Neuronal stem cell (in vitro differentiated cells): ENCODE results near the gene BCAS3.
A peak's percentile ranks its signal among the peaks of the same experiment; 100 is the strongest.

Source experiments
- DNase-seq: peaks from one replicate; pipeline ENCODE4 v3.0.0-alpha.2; 2013; ENCODE audit warnings: low spot score
- H2AFZ ChIP-seq: one replicate; pipeline ENCODE4 v1.6.1; 2013; ENCODE audit warnings: mild to moderate bottlenecking, low read length, inconsistent platforms
- H2AK5ac ChIP-seq: 2 replicates; pipeline ENCODE4 v1.6.1; 2013; ENCODE audit warnings: low read depth, mild to moderate bottlenecking, inconsistent platforms, low read length, moderate library complexity, mixed read lengths
- H2BK120ac ChIP-seq: 2 replicates; pipeline ENCODE4 v1.6.1; 2013; ENCODE audit warnings: low read depth, mild to moderate bottlenecking, inconsistent platforms, low read length, moderate library complexity, mixed read lengths
- H2BK12ac ChIP-seq: one replicate; pipeline ENCODE4 v1.6.1; 2013; ENCODE audit warnings: low read length, inconsistent platforms
- H2BK15ac ChIP-seq: 2 replicates; pipeline ENCODE4 v1.6.1; 2013; ENCODE audit warnings: mild to moderate bottlenecking, low read length, inconsistent platforms, mixed read lengths
- H2BK5ac ChIP-seq: one replicate; pipeline ENCODE4 v1.6.1; 2013; ENCODE audit warnings: inconsistent platforms, mild to moderate bottlenecking, low read length, moderate library complexity
- H3K14ac ChIP-seq: one replicate; pipeline ENCODE4 v1.6.1; 2013; ENCODE audit warnings: low read length, inconsistent platforms
- H3K18ac ChIP-seq: 2 replicates; pipeline ENCODE4 v1.6.1; 2013; ENCODE audit warnings: low read length, inconsistent platforms
- H3K23ac ChIP-seq: 2 replicates; pipeline ENCODE4 v1.6.1; 2013; ENCODE audit warnings: low read depth, mild to moderate bottlenecking, mixed read lengths, low read length, inconsistent platforms; ENCODE audit not compliant: poor library complexity
- H3K27ac ChIP-seq: replicated peaks from 3 replicates; pipeline ENCODE4 v1.5.1; 2013; ENCODE audit warnings: low read length, inconsistent platforms
- H3K27me3 ChIP-seq, 3 experiments: 2 replicates each; pipeline ENCODE4 v1.6.1; 2013; ENCODE audit warnings: low read length in 3 of 3, mild to moderate bottlenecking in 2 of 3, inconsistent platforms in 1 of 3, low read depth in 1 of 3, mixed read lengths in 1 of 3, moderate library complexity in 1 of 3; ENCODE audit not compliant: control insufficient read depth in 3 of 3, insufficient read depth in 3 of 3
- H3K36me3 ChIP-seq, 2 donors: replicated peaks in 1 of 2; 2 replicates each; pipeline ENCODE4 v1.6.1; 2013; ENCODE audit warnings: low read length in 2 of 2; ENCODE audit not compliant: control insufficient read depth in 2 of 2, insufficient read depth in 2 of 2
- H3K4ac ChIP-seq: 2 replicates; pipeline ENCODE4 v1.6.1; 2013; ENCODE audit warnings: inconsistent platforms, mild to moderate bottlenecking, low read length, moderate library complexity
- H3K4me1 ChIP-seq, 2 donors: 1 replicate in 1 of 2; 2 replicates in 1 of 2; pipeline ENCODE4 v1.6.1; 2013; ENCODE audit warnings: low read length in 2 of 2, low read depth in 1 of 2; ENCODE audit not compliant: control insufficient read depth in 2 of 2, insufficient read depth in 1 of 2
- H3K4me2 ChIP-seq: one replicate; pipeline ENCODE4 v1.6.1; 2013; ENCODE audit warnings: mild to moderate bottlenecking, low read length, inconsistent platforms; ENCODE audit not compliant: insufficient read depth, poor library complexity, severe bottlenecking
- H3K4me3 ChIP-seq, 2 donors: 2 replicates each; pipeline ENCODE4 v1.5.1; 2013; ENCODE audit warnings: low read length in 2 of 2, mild to moderate bottlenecking in 2 of 2, inconsistent platforms in 1 of 2, moderate library complexity in 1 of 2
- H3K79me1 ChIP-seq: one replicate; pipeline ENCODE4 v1.6.1; 2013; ENCODE audit warnings: low read depth, mild to moderate bottlenecking, inconsistent platforms, low read length, moderate library complexity
- H3K9ac ChIP-seq: one replicate; pipeline ENCODE4 v1.6.1; 2013; ENCODE audit warnings: mild to moderate bottlenecking, low read depth, low read length, inconsistent platforms; ENCODE audit not compliant: poor library complexity
- H3K9me3 ChIP-seq, 2 donors: replicated peaks in 1 of 2; 2 replicates each; pipeline versions ENCODE3 to v1.6.1; 2013; ENCODE audit warnings: low read length in 2 of 2, mild to moderate bottlenecking in 2 of 2, inconsistent platforms in 1 of 2, low read depth in 1 of 2, mixed read lengths in 1 of 2, moderate library complexity in 1 of 2; ENCODE audit not compliant: control insufficient read depth in 2 of 2, insufficient read depth in 1 of 2
- H4K8ac ChIP-seq: one replicate; pipeline ENCODE4 v1.6.1; 2013; ENCODE audit warnings: low read depth, mild to moderate bottlenecking, inconsistent platforms, low read length, moderate library complexity
- H4K91ac ChIP-seq: one replicate; pipeline ENCODE4 v1.6.1; 2013; ENCODE audit warnings: low read length, low read depth, mild to moderate bottlenecking, inconsistent platforms; ENCODE audit not compliant: poor library complexity
- WGBS, 2 donors: extraction: QIAGEN DNeasy Blood & Tissue Kit; methylation state at CpG; one replicate each; pipeline ENCODE4 v1.1.7; 2013; ENCODE audit warnings: missing lambda C conversion rate in 2 of 2, mixed read lengths in 1 of 2; ENCODE audit not compliant: insufficient read length in 2 of 2, insufficient replicate concordance in 1 of 2; ENCODE audit errors: extremely low coverage in 2 of 2; 5-methylcytosine and 5-hydroxymethylcytosine counted together

Gene BCAS3

DNA sequence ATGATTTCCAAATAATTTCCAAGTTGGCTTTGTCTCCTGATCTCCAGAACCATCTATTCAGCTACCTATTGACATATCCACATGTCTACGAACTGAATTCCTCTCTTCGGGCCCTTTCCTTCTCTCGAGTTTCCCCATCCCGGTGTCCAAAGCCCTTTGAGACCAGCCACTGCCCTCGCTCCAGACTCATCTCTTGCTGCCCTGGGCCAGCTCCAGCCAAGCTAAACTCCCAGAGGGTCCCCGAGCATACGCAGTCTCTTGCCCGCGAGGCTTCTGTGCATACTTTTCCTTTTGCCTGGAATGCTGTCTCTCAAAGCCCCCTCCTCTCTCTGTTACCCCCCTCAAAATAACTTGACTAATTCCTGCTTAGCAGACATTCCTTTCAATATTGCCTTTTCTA, 694.8 kb downstream of the BCAS3 start:
- no peak overlapping the region for H3K4me2 ChIP-seq
- no peaks in the 10 kb centered on the region for H3K79me1 ChIP-seq
- no peak overlapping the region for H2AFZ ChIP-seq
- no peak overlapping the region for H3K4ac ChIP-seq
- no peaks in the 10 kb centered on the region for H3K27me3 ChIP-seq
- no peak overlapping the region for H3K14ac ChIP-seq
- no peak overlapping the region for H2BK5ac ChIP-seq
- H3K9me3 ChIP-seq = peaks cover 0 to 2% of the 10 kb centered on the region in 2 donors
- H3K27ac ChIP-seq = no peak overlapping the region
- H3K4me1 ChIP-seq = peaks cover 6 to 14% of the 10 kb centered on the region in 2 donors
- H4K91ac ChIP-seq = no peak overlapping the region
- no peak overlapping the region for H3K9ac ChIP-seq
- H3K36me3 ChIP-seq = no peaks in the 10 kb centered on the region
- H4K8ac ChIP-seq = no peak overlapping the region
- no peak overlapping the region for H3K18ac ChIP-seq
- no peak overlapping the region for H2AK5ac ChIP-seq
- no peak overlapping the region for H2BK15ac ChIP-seq
- H3K23ac ChIP-seq = no peak overlapping the region
- no CpG with 5 or more reads among the region's 9 CpGs for WGBS, 2 donors
- no peak overlapping the region for H3K4me3 ChIP-seq
- H2BK120ac ChIP-seq = no peak overlapping the region
- no peak overlapping the region for H2BK12ac ChIP-seq
- no peak for DNase-seq

DNA sequence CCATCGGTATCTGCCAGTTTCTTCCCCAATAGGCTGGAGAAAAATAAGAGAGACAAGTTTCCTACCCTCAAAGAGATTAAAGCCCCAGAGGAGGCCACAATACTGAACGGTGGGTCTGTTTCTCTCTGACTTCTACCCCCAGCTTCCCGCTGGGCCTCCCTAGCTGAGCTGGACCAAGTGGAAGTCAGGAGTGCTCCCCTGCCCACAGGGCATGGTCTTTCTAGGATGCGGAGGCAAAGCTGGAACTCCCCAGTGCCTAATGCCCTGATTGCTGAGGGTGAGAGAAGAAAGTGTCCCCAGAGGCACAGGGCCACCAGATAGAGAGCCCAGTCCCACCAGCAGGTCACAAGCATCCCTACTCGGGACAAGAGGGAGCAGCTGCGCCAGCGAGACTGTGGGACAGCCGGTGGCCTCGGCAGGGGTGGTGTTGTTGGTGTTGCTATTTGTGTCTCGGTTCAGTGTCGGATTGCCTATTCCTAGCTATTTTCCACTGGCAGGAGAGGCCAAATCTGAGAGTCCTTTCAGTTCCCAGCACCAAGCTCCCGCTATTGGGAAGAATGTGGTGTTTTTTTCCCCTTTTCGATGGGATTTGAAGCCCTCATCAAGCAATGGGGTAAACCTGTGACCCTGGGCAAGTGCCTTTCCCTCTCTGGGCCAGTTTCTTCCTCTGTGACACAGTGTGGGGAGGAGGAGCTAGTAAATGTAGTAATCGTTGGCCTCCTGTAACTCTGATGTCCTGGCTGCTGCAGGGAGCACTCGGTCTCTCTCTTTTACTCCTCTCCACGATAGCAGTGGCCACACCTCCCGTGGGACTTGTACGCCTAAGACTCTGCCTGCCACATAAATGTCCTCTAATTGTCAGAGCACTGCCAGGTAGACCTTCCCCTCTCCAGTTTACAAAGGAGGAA, 699.5 kb downstream of the BCAS3 start:
- WGBS, 2 donors = no CpG with 5 or more reads among the region's 18 CpGs
- Histone ChIP-seq H3K18ac (peak overlapping the region; percentile 22), H3K9ac (no peak overlapping the region), H3K4ac (no peak overlapping the region), H3K27ac (no peak overlapping the region), H2BK15ac (no peak overlapping the region), H3K14ac (no peak overlapping the region), H2AK5ac (peak overlapping the region; percentile 13), H3K79me1 (no peaks in the 10 kb centered on the region), H2BK5ac (no peak overlapping the region), H3K27me3 (no peaks in the 10 kb centered on the region), H3K4me1 (peaks cover 2 to 11% of the 10 kb centered on the region in 2 donors), H3K4me3 (no peak overlapping the region), H3K9me3 (no peaks in the 10 kb centered on the region), H2BK12ac (no peak overlapping the region), H2AFZ (no peak overlapping the region), H4K91ac (no peak overlapping the region), H3K23ac (no peak overlapping the region), H4K8ac (no peak overlapping the region), H2BK120ac (no peak overlapping the region), H3K36me3 (no peaks in the 10 kb centered on the region), H3K4me2 (no peak overlapping the region)
- DNase-seq = no peak

DNA sequence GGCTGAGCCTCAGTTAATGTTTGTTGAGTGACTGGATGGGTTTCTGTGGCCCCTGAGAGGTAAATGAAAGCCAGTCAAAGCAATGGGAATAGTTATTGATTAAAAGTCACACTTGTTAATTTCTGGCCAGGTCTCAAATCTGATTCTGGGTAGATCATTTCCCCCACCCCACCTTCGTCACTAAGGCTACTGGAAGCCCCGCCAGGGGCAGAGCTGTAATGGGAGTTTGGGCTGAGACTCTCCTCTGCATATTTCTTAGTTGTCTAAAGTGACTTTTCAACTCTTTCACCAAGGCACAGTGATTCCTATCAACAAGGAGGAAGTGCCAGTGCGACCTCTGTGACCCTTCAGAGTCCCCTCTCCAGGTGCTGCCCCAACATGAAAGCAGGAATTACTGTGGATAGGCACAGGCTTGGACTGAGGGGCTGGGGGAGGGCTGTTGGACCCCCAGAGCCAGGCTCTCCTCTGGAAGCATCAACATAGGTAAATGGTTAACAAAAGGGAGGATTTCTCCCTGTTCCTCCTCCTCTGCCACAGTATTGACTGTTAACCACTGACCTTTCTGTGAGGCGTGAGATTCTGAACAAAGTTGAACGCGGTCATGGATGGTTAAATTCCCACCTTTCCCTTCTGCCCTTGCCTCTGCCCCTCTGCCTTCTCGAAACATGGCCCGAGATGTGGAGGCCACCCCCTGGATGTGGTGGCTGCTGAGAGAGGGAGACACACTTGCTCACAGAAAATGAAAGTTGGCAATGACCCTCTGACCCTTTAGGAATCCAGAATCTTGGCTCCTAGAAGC, 701.2 kb downstream of the BCAS3 start:
- DNase-seq = no peak
- no peak overlapping the region for H2AK5ac ChIP-seq
- peaks cover 2 to 11% of the 10 kb centered on the region in 2 donors for H3K4me1 ChIP-seq
- H2BK12ac ChIP-seq = no peak overlapping the region
- no peak overlapping the region for H2BK120ac ChIP-seq
- H4K8ac ChIP-seq = no peak overlapping the region
- H3K36me3 ChIP-seq = no peaks in the 10 kb centered on the region
- no peak overlapping the region for H3K23ac ChIP-seq
- no peak overlapping the region for H2AFZ ChIP-seq
- H3K27me3 ChIP-seq = no peaks in the 10 kb centered on the region
- H3K9ac ChIP-seq = no peak overlapping the region
- no peak overlapping the region for H4K91ac ChIP-seq
- no peak overlapping the region for H3K4me3 ChIP-seq
- no peaks in the 10 kb centered on the region for H3K79me1 ChIP-seq
- H3K4me2 ChIP-seq = no peak overlapping the region
- no peak overlapping the region for H3K18ac ChIP-seq
- H3K9me3 ChIP-seq = no peaks in the 10 kb centered on the region
- no peak overlapping the region for H2BK15ac ChIP-seq
- no CpG with 5 or more reads among the region's 8 CpGs for WGBS, 2 donors
- H3K27ac ChIP-seq = no peak overlapping the region
- no peak overlapping the region for H3K14ac ChIP-seq
- no peak overlapping the region for H2BK5ac ChIP-seq
- H3K4ac ChIP-seq = no peak overlapping the region
